ENCODE results near the gene NHS.

Gene NHS

GRCh38 chrX:17617806-17618205 is 242.8 kb downstream of the NHS start:
- H3K36me3 ChIP-seq (ENCODE audit: insufficient read depth, low read length), result no peaks in the 10 kb centered on the region
- H4K20me1 ChIP-seq (ENCODE audit: insufficient read depth, low read length), result no peaks in the 10 kb centered on the region
- no peak overlapping the region for H2AFZ ChIP-seq (ENCODE audit: low read depth, low read length)
- H3K27me3 ChIP-seq (ENCODE audit: insufficient read depth, low read length, poor library complexity), result no peaks in the 10 kb centered on the region
- no peak overlapping the region for H3K4me2 ChIP-seq (ENCODE audit: insufficient read depth, low read length)
- no peaks in the 10 kb centered on the region for H3K9me3 ChIP-seq (ENCODE audit: insufficient read depth, low read length, severe bottlenecking)
- no peak overlapping the region for H3K27ac ChIP-seq (ENCODE audit: low read length)
- TF ChIP-seq EZH2 (IDR thresholded peaks at IDR 0.05; ENCODE audit: borderline replicate concordance, low read depth, low read length, severe bottlenecking), result no peak
- no peak for TF ChIP-seq CTCF (IDR thresholded peaks at IDR 0.05; ENCODE audit: borderline replicate concordance, extremely low read depth, low read length, poor library complexity, severe bottlenecking)
- H3K9ac ChIP-seq (ENCODE audit: low read depth, low read length), result no peak overlapping the region
- H3K4me3 ChIP-seq (ENCODE audit: low read depth in 1 of 2, low read length in 2 of 2), result no peak overlapping the region
- H3K4me1 ChIP-seq (ENCODE audit: insufficient read depth, low read length), result no peaks in the 10 kb centered on the region
- ATAC-seq (ENCODE audit: insufficient read depth, low read depth) (no peak), DNase-seq (no peak)
- H3K79me2 ChIP-seq (ENCODE audit: insufficient read depth, low read length), result no peaks in the 10 kb centered on the region

GRCh38 chrX:17621566-17622270 is 246.7 kb downstream of the NHS start:
- no peak overlapping the region for H3K27ac ChIP-seq (ENCODE audit: low read length)
- no peaks in the 10 kb centered on the region for H3K79me2 ChIP-seq (ENCODE audit: insufficient read depth, low read length)
- no peaks in the 10 kb centered on the region for H3K27me3 ChIP-seq (ENCODE audit: insufficient read depth, low read length, poor library complexity)
- ATAC-seq (ENCODE audit: insufficient read depth, low read depth) (no peak), DNase-seq (no peak)
- H2AFZ ChIP-seq (ENCODE audit: low read depth, low read length), result no peak overlapping the region
- H4K20me1 ChIP-seq (ENCODE audit: insufficient read depth, low read length), result no peaks in the 10 kb centered on the region
- H3K4me3 ChIP-seq (ENCODE audit: low read depth in 1 of 2, low read length in 2 of 2), result no peak overlapping the region
- no peaks in the 10 kb centered on the region for H3K36me3 ChIP-seq (ENCODE audit: insufficient read depth, low read length)
- no peak overlapping the region for H3K9ac ChIP-seq (ENCODE audit: low read depth, low read length)
- TF ChIP-seq EZH2 (IDR thresholded peaks at IDR 0.05; ENCODE audit: borderline replicate concordance, low read depth, low read length, severe bottlenecking) (no peak), CTCF (IDR thresholded peaks at IDR 0.05; ENCODE audit: borderline replicate concordance, extremely low read depth, low read length, poor library complexity, severe bottlenecking) (no peak)
- H3K4me1 ChIP-seq (ENCODE audit: insufficient read depth, low read length), result no peaks in the 10 kb centered on the region
- no peak overlapping the region for H3K4me2 ChIP-seq (ENCODE audit: insufficient read depth, low read length)
- no peaks in the 10 kb centered on the region for H3K9me3 ChIP-seq (ENCODE audit: insufficient read depth, low read length, severe bottlenecking)

GRCh38 chrX:17622331-17622730 is 247.3 kb downstream of the NHS start:
- no peak overlapping the region for H3K4me2 ChIP-seq (ENCODE audit: insufficient read depth, low read length)
- no peak overlapping the region for H2AFZ ChIP-seq (ENCODE audit: low read depth, low read length)
- H3K9me3 ChIP-seq (ENCODE audit: insufficient read depth, low read length, severe bottlenecking), result no peaks in the 10 kb centered on the region
- H3K27me3 ChIP-seq (ENCODE audit: insufficient read depth, low read length, poor library complexity), result no peaks in the 10 kb centered on the region
- TF ChIP-seq EZH2 (IDR thresholded peaks at IDR 0.05; ENCODE audit: borderline replicate concordance, low read depth, low read length, severe bottlenecking), result no peak
- no peak for TF ChIP-seq CTCF (IDR thresholded peaks at IDR 0.05; ENCODE audit: borderline replicate concordance, extremely low read depth, low read length, poor library complexity, severe bottlenecking)
- H3K4me1 ChIP-seq (ENCODE audit: insufficient read depth, low read length), result no peaks in the 10 kb centered on the region
- ATAC-seq (ENCODE audit: insufficient read depth, low read depth) (no peak), DNase-seq (no peak)
- no peak overlapping the region for H3K27ac ChIP-seq (ENCODE audit: low read length)
- H3K4me3 ChIP-seq (ENCODE audit: low read depth in 1 of 2, low read length in 2 of 2), result no peak overlapping the region
- no peaks in the 10 kb centered on the region for H4K20me1 ChIP-seq (ENCODE audit: insufficient read depth, low read length)
- H3K36me3 ChIP-seq (ENCODE audit: insufficient read depth, low read length), result no peaks in the 10 kb centered on the region
- no peak overlapping the region for H3K9ac ChIP-seq (ENCODE audit: low read depth, low read length)
- H3K79me2 ChIP-seq (ENCODE audit: insufficient read depth, low read length), result no peaks in the 10 kb centered on the region
